GM18873 (cell line): Measurements from ENCODE around the gene RNF19B.
"Not testable (repeated sequence)": the region's sequence is repeated elsewhere in the genome, so short reads cannot be mapped to it uniquely, and the experiment has no call there.

ENCODE experiments used
- ATAC-seq: cut with Tn5 transposase; IDR thresholded peaks from one replicate; pipeline ENCODE4 v1.9.1; 2021; ENCODE audit warnings: mild to moderate bottlenecking, moderate library complexity, moderate number of reproducible peaks; ENCODE audit not compliant: unreplicated experiment, low FRiP score

Gene RNF19B

DNA sequence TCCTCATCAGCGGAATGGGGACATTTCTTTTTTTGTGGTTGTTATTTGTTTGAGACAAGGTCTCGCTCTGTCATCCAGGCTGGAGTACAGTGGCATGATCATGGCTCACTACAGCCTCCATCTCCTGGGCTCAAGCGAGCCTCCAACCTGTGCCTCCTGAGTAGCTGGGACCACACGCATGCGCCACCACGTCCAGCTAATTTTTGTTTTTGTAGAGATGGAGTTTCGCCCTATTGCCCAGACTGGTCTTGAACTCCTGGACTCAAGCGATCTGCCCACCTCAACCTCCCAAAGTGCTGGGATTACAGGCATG is 28.7 kb upstream of the RNF19B start:
- not testable (repeated sequence) for ATAC-seq

DNA sequence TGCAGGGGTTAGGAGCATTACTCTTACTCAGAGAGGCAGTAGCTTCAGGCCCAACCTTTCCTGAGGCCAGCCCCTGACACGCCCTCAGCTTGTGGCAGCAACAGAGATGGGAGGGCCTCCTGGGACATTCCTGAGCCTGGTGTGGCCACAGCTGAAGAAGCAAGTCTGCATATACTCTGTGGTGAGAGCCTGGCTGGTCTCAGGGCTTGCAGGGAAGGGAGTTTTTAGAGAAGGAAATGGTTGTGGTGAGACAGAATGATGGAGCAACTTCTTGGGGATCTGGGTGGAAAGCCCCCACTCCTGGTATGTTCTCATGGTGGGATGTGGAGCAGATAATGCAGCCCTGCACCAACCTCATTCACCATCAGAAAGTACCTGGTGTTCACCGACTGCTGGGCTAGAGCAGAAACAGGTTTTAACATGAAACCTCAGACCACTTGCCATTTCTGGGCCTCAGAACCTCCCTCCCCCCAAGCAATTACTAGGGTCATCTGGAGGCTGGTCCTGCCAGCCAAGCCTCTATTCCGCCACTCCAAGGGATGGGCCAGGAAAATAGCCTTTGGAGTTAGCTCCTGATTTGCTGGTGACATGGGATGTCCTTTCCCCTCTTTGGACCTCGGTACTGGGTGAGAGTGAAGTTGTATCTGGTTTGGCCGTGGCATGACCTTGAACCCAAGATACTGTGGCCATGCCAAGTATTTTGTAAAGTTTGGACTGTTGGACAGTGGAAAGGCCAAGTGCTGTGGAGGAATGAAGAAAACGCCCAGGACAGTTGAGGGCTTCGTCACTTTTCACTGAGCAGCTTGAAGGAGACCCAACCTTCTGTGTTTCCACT is 28.1 kb upstream of the RNF19B start:
- ATAC-seq = peak; percentile 80

GRCh38 chr1:32991819-32992488 is 27.3 kb upstream of the RNF19B start:
- no peak for ATAC-seq

DNA sequence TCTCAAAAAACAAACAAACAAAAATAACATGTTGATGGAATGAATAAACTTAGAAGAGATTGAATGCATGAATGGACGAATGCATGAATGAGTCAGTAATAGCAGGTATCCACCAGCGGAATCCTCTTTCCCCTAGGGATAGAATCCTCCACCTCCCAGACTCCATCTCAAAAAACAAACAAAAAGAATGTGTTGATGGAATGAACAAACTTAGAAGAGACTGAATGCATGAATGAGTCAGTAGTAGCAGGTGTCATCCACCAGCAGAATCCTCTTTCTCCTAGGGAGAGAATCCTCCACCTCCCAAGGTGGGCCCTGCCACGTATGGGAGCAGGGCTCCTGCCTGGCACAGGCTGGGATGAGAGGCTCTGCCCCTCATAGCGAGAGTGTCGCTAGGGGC is 26.8 kb upstream of the RNF19B start:
- no peak for ATAC-seq

GRCh38 chr1:32990887-32991286 is 26.3 kb upstream of the RNF19B start:
- no peak for ATAC-seq

- no peak for ATAC-seq
Observed at GRCh38 chr1:32989160-32990050, 24.8 kb upstream of the RNF19B start.

GRCh38 chr1:32988665-32989064 is 24.1 kb upstream of the RNF19B start:
- ATAC-seq = no peak

DNA sequence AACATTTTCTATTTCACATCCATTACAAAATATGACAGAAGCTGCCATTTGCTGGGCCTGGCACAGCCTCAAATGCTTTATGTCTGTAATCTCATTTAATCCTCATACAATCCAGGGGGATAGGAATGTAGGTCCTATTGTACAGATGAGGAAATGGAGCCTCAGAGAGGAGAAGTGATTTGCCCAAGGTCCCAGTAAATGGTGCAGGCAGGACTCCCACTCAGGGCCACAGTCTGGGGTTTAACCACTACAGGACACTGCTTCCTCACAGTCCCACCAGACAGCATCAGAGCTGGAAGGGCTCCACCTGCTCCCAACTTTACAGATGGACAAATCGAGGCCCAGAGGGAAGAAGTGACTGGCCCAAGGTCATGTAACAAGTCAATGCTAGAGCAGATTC is 20.6 kb upstream of the RNF19B start:
- ATAC-seq = no peak

- ATAC-seq = no peak
Observed at GRCh38 chr1:32984455-32985171, 20.0 kb upstream of the RNF19B start.

GRCh38 chr1:32984090-32984454 is 19.5 kb upstream of the RNF19B start:
- no peak for ATAC-seq

- no peak for ATAC-seq
Observed at GRCh38 chr1:32983020-32983419, 18.4 kb upstream of the RNF19B start.

DNA sequence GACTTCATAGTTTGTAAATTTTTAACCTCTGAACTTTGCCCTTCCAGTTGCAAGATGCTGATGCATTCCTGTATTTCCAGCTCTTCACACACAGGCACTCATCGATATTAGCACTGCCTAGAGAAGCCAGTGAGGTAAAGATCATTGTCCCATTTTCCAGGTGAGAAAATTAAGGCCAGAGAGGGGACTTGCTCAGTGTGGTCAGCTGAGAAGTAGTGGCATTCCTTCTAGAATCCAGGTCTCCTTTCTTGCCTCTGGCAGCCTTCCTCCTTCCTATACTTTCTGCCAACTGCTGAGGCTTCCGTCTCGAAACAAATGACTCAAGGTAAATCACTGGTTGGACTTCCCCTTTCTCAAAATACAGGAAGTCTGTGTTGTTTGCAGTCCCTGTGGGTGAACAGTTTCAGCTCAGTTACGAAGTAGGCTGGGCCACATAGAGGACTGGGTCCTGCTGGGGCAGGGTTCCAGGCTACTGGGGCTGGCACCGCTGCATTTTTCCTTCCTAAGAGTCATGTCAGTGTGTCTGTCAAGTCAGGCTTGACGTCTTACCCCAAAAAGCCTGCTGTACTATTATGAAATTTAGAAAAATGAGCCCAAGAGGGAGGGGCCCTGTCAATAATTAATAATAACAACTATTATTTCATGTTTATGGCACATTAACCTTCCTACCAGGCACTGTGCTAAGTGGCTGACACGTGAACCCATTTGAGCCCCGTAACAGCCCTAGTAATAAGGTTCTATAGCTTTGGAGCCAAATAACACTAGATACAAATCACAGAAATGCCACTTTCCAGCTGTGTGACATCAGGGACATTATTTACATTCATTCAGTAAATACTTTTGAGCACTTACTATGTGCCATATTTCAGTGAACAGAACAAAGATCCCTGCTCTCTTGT is 16.6 kb upstream of the RNF19B start:
- peak; percentile 80 for ATAC-seq

DNA sequence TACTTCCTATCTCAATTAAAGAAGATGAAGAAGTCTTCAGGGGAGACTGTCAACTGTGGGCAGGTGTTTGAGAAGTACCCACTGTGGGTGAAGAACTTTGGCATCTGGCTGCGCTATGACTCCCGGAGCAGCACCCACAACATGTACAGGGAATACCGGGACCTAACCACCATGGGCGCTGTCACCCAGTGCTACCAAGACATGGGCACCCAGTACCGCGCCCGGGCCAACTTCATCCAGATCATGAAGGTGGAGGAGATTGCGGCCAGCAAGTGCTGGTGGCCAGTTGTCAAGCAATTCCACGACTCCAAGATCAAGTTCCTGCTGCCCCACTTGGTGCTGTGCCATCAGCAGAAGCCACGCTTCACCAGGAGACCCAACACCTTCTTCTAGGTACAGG is 15.5 kb upstream of the RNF19B start:
- no peak for ATAC-seq

- no peak for ATAC-seq
Observed at GRCh38 chr1:32978854-32979253, 14.2 kb upstream of the RNF19B start.

- no peak for ATAC-seq
Observed at GRCh38 chr1:32977546-32978087, 13.0 kb upstream of the RNF19B start.

GRCh38 chr1:32975055-32975454 is 10.4 kb upstream of the RNF19B start:
- ATAC-seq = not testable (repeated sequence)

DNA sequence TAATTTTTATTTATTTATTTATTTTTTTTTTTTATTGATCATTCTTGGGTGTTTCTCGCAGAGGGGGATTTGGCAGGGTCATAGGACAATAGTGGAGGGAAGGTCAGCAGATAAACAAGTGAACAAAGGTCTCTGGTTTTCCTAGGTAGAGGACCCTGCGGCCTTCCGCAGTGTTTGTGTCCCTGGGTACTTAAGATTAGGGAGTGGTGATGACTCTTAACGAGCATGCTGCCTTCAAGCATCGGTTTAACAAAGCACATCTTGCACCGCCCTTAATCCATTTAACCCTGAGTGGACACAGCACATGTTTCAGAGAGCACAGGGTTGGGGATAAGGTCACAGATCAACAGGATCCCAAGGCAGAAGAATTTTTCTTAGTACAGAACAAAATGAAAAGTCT is 8.8 kb upstream of the RNF19B start:
- ATAC-seq = not testable (repeated sequence)

- no peak for ATAC-seq
Observed at GRCh38 chr1:32972814-32973428, 8.3 kb upstream of the RNF19B start.

DNA sequence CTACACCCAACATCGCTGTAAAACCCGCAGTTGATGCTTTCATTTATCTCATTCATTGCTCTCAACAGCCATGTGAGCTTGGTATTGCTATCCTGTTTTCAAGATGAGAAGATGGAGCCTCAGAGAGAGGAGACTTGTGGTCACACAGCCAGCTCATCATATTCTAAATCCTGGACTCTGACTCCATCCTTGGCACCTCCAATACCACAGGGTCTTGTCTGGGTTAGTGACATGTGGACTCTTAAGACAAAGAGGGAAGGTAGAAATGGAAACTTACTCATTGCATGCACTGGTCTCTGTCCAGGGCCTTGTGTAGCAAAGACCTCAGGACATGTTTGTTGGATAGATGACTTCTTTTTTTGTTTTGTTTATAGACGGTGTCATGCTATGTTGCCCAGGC is 7.0 kb upstream of the RNF19B start:
- no peak for ATAC-seq
